ENCODE results near the gene WNT1. TPM values are rescaled to one million over a fixed set of nuclear protein-coding genes. Genes with fewer than 3 reads are reported as not detected.
A peak's percentile ranks its signal among the peaks of the same experiment; 100 is the strongest.

The WNT1 gene

GRCh38 chr12:49030714-49031572 lies 52.8 kb downstream of the WNT1 start:
- Histone ChIP-seq H2BK5ac (ENCODE audit: low read length) (no peak overlapping the region), H3K9me3 (replicated peaks in 1 of 2; ENCODE audit: control insufficient read depth in 2 of 2, insufficient read depth in 1 of 2, low read depth in 1 of 2, low read length in 2 of 2) (no peaks in the 10 kb centered on the region), H3K27ac (replicated peaks; ENCODE audit: low read length) (no peak overlapping the region), H3K79me1 (ENCODE audit: low read depth, low read length) (peaks cover 7% of the 10 kb centered on the region), H3K18ac (ENCODE audit: low read length) (no peak overlapping the region), H4K8ac (ENCODE audit: low read depth, low read length) (no peak overlapping the region), H3K4me1 (ENCODE audit: control insufficient read depth in 2 of 2, insufficient read depth in 1 of 2, low read depth in 1 of 2, low read length in 2 of 2) (no peaks in the 10 kb centered on the region), H2BK120ac (ENCODE audit: low read depth, low read length) (no peak overlapping the region), H2BK12ac (ENCODE audit: low read length) (no peak overlapping the region), H3K27me3 (ENCODE audit: control insufficient read depth in 3 of 3, insufficient read depth in 3 of 3, low read depth in 1 of 3, low read length in 3 of 3) (no peaks in the 10 kb centered on the region), H3K4me3 (ENCODE audit: low read length in 2 of 2) (no peak overlapping the region), H2BK15ac (ENCODE audit: low read length) (no peak overlapping the region), H3K14ac (ENCODE audit: low read length) (peak overlapping the region; percentile 5), H3K9ac (ENCODE audit: low read depth, low read length, poor library complexity) (no peak overlapping the region), H3K4me2 (ENCODE audit: insufficient read depth, low read length, poor library complexity, severe bottlenecking) (no peak overlapping the region), H3K23ac (ENCODE audit: low read depth, low read length, poor library complexity) (no peak overlapping the region), H4K91ac (ENCODE audit: low read depth, low read length, poor library complexity) (no peak overlapping the region), H3K36me3 (replicated peaks in 1 of 2; ENCODE audit: control insufficient read depth in 2 of 2, insufficient read depth in 2 of 2, low read length in 2 of 2) (peaks cover 77 to 99% of the 10 kb centered on the region in 2 donors), H2AK5ac (ENCODE audit: low read depth, low read length) (no peak overlapping the region), H2AFZ (ENCODE audit: low read length) (no peak overlapping the region), H3K4ac (ENCODE audit: low read length) (no peak overlapping the region)
- no peak for DNase-seq (ENCODE audit: low spot score)
- no CpG with 5 or more reads among the region's 19 CpGs for WGBS, 2 donors (ENCODE audit: extremely low coverage in 2 of 2, insufficient read length in 2 of 2, insufficient replicate concordance in 1 of 2)

- Histone ChIP-seq H2AK5ac (ENCODE audit: low read depth, low read length) (no peak overlapping the region), H3K4me1 (ENCODE audit: control insufficient read depth in 2 of 2, insufficient read depth in 1 of 2, low read depth in 1 of 2, low read length in 2 of 2) (no peaks in the 10 kb centered on the region), H3K79me1 (ENCODE audit: low read depth, low read length) (peaks cover 7% of the 10 kb centered on the region), H3K23ac (ENCODE audit: low read depth, low read length, poor library complexity) (no peak overlapping the region), H2BK120ac (ENCODE audit: low read depth, low read length) (no peak overlapping the region), H3K9me3 (replicated peaks in 1 of 2; ENCODE audit: control insufficient read depth in 2 of 2, insufficient read depth in 1 of 2, low read depth in 1 of 2, low read length in 2 of 2) (no peaks in the 10 kb centered on the region), H3K14ac (ENCODE audit: low read length) (peak overlapping the region; percentile 5), H3K4me3 (ENCODE audit: low read length in 2 of 2) (no peak overlapping the region), H4K8ac (ENCODE audit: low read depth, low read length) (no peak overlapping the region), H4K91ac (ENCODE audit: low read depth, low read length, poor library complexity) (no peak overlapping the region), H3K36me3 (replicated peaks in 1 of 2; ENCODE audit: control insufficient read depth in 2 of 2, insufficient read depth in 2 of 2, low read length in 2 of 2) (peaks cover 70 to 98% of the 10 kb centered on the region in 2 donors), H3K4me2 (ENCODE audit: insufficient read depth, low read length, poor library complexity, severe bottlenecking) (no peak overlapping the region), H3K9ac (ENCODE audit: low read depth, low read length, poor library complexity) (no peak overlapping the region), H2BK5ac (ENCODE audit: low read length) (no peak overlapping the region), H3K4ac (ENCODE audit: low read length) (no peak overlapping the region), H2AFZ (ENCODE audit: low read length) (no peak overlapping the region), H3K18ac (ENCODE audit: low read length) (no peak overlapping the region), H2BK12ac (ENCODE audit: low read length) (no peak overlapping the region), H3K27ac (replicated peaks; ENCODE audit: low read length) (no peak overlapping the region), H3K27me3 (ENCODE audit: control insufficient read depth in 3 of 3, insufficient read depth in 3 of 3, low read depth in 1 of 3, low read length in 3 of 3) (no peaks in the 10 kb centered on the region), H2BK15ac (ENCODE audit: low read length) (no peak overlapping the region)
- WGBS, 2 donors (ENCODE audit: extremely low coverage in 2 of 2, insufficient read length in 2 of 2, insufficient replicate concordance in 1 of 2): no CpG with 5 or more reads among the region's 8 CpGs
- no peak for DNase-seq (ENCODE audit: low spot score)
These were observed 53.5 kb downstream of the WNT1 start for GRCh38 chr12:49031573-49032161.

Small RNAs within 50 kb of the gene (small RNA-seq; reads per million reads assigned to genes)
- gene RNU6-940P (ENCODE audit: insufficient read depth): not detected

Measured in neuronal stem cell (in vitro differentiated cells).